ENCODE data around the gene ADISSP.
A peak's percentile ranks its signal among the peaks of the same experiment; 100 is the strongest.

Gene ADISSP

DNA sequence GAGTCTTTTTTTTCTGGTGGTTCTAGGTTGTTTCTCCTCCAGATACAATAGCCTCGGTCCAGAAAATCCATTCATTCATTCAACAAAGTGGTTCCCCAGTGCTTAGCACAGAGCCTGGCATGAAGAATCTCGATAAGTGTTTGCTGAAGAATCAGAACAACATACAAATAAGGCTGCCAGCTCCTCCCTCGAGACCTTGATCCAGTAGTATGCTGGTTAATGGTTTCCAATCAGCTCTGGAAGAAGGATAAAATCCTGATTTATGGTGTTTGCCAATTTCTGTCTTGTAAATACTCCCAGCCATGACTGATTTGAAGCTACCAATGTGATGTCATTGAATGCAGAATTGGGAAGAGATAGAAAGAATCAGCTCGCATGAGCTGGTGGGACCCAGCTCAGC is 31.8 kb downstream of the ADISSP start:
- DNase-seq, result no peak

DNA sequence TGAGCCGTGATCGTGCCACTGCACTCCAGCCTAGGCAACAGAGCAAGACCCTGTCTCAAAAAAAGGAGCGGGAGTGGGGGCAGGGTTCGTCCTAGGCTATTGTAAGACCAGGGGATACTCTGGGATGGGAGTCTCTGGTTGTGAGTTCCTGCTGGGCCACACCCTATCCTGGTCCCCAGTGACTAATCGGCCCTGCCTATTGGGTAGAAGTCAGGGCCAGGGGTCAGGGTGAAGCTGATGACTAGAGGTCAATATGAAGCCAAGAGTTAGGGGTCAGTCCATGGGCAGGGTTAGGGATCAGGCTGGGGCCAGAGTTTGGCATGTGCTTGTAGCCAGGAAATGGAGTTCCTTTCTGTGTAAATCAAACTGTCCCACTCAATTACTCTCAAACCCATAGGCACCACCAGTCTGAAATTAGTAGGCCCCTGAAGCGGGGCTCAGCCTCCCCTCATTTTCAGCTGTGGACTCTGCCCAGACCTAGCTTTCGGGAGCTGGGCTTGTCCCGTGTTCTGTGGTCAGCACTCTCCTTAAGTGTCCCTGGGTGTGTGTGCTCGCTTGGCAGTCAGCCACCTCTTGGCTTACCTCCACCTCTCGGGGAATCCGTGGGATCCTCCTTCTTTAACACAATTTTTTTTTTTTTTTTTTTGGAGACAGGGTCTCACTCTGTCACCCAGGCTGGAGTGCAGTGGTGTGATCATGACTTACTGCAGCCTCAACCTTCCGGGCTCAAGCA is 33.3 kb downstream of the ADISSP start:
- DNase-seq, result no peak

DNA sequence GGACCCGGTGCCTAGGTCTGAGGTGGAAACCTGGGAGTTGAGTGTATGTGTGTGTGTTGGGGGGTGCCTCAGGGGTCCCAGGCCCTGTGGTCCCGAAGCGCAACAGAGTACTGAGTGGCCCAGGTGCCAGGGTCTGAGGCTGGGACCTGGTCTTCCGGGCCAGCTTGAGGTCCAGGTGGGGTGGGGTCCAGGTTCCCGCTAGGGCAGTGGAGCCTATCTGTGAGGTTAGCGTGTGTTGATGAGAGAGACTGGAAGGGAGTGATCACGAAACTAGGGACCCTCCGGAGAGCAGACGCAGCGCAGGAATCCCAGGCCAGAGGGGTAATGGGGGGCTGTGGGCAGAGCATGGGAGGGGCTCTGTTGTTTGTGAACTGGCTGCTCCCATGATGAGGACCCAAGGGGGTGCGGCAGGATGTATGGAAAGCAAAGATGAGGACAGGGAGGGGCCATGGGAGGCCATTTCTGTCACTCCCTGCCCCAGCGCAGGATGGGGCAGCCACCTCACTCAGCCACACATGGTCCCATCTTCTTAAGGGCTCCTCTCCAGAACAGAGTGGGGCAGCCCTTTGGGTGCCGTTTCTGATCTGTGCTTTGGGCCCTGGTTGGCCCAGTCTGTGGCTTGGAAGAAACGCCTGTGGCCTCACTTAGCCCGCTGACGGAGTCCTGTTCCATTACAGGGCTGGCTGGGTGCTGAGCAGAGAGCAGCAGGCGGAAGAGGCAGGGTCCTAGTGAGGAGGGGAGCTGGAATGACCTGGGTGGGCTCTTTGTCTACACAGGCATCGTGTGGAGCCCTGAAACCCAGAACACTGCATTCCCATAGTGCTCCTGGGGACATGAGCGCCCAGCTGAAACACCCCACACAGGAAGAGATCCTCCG is 34.2 kb downstream of the ADISSP start:
- DNase-seq, result no peak

DNA sequence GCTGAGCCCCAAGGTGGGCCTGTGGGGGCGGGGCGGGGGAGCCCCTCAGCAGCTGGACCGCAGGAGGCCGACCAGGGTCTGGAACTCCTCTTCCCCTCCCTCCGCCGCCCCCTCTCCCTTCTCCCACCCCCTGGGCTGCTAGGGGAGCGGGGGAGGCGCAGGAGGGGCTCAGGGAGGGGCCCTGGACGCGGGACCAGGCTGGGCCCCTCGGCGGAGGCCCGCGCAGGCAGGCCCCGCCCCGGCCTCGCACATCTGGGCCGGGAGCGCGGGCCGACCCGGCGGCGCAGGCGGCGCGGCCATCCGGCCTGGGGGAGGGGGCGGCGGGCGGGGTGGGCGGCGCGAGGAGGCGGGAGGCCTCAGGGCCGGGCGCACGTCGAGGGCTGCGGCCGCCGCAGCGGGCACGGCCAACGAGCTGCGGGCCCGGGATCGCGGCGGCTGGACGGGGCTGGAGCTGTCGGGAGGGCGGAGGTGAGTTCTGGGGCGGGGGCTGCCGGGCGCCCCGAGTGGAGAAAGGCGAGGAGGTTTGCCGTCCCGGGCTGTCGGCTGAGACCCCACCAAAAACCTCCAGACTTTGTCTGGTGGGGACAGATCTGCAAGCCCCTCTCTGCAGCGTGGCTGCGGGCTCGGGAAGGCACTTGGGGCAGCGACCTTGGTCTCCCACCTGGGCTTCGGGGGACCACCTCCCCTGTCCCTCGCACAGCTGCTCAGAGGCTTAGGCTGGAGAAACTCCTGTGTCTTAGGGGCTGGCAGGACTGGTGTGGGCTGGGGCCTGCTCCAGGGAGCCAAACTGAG is 35.0 kb downstream of the ADISSP start, which contains the start of gene HSPA12B:
HSPA12B (plus strand) TSS at position 359 of the 792 bp plus-strand sequence. CDS start 5,990 bp downstream, outside the sequence.
- no peak for DNase-seq

DNA sequence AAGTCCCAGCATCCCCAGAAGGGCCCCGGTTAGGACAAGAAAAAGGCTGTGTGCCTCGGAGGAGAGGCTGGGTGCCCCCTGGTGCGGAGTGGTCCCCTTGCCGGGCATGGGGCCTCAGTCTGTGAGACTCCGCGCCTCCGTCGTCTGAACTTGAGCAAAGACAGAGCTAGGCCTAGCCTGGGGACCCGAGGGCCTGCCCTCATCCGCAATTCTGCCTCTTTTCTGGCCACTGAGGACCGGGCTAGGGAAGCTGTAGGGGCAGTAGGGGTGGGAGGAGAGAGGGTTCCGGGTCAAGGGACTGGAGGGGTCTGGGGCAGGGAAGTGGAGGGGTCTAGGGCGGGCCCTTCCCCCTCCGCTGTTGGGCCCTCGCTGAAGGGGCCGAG is 35.6 kb downstream of the ADISSP start:
- no peak for DNase-seq

DNA sequence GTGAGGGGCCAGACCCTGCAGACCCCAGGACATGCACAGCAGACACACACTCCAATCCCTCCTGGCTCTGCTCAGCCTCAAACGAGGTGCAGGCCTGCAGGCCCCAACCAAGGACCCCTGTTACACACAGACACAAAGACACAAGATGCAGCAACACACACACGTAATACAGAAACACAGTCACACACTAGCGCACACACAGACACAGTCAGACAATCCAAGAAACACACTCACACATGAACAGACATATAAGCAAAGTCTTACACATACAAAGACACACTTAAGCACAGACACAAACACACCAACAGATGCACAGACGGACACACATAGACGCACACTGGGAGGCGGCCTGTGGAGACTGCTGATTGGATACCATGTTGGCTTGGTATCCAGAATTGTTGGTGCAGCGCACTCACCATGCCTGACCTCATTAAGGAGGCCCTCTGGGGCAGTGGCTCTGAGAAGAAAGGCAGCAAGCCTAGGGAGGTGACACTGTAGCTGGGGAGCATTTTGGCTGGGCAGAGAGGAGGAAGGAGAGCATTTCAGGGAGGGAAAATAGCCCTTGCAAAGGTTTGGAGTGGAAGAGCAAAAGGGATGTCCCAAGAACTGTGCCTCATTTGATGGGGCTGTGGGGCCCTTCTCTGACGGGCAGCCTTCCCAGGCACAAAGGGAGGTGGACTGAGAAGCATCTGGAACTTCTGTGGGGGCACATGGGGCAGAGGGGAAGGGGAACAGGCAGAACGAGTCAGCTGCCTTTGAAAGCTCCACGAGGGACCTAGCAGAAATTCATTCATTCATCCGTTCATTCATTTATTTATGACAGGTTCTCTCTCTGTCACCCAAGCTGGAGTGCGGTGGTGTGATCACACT is 36.5 kb downstream of the ADISSP start:
- DNase-seq, result no peak

DNA sequence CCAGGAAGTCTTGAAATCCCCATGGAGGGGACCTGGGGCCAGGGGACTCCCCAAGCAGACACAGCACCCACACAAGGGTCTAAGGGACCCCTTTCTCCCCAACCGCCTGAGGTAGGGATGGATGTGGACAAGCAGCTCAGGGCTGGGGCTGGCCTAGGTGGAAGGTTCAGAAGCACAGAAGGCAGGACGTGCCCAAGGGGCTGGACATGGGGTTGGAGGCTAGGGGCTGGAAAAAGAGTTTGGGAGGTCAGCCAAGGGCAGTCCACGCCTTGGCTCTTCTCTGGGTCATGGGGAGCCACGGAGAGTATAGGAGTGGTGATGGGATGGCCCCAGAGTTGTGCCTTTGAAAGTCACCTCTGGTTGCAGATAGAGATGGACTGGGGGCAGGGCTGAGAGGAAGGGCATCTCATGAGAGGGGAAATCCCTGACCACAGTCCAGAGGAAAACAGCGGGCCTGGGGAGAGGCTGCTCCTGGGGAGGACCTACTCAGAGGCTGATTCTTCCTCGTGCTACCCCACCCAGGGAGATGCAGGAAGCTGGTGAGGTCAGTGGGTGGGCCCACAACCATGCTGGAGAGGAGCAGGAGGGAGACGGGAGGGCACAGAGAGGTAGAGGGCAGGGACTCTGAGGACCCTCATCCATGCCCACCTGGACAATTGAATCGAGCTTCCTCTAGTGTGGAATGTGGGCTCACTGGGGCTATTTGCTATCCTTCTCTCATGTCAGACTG is 37.6 kb downstream of the ADISSP start:
- no peak for DNase-seq

DNA sequence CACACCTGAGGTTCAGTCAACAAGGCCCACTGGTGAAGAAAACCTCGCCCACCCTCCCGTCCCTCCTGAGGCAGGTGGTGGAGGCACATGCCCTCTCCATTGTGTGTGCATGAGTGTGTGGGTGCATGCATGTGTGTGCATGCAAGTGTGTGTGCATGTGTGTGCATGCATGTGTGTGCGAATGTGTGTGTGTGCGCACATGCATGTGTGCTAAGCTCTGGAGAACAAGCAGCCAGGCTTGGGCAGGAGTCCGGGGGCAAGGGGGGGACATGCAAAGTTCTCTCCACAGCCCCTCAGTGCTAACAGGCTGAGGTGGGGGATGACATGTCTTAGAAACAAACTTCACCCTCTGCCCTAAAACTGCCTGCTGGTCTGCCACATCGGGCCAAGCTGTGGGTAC is 38.2 kb downstream of the ADISSP start:
- DNase-seq, result no peak

DNA sequence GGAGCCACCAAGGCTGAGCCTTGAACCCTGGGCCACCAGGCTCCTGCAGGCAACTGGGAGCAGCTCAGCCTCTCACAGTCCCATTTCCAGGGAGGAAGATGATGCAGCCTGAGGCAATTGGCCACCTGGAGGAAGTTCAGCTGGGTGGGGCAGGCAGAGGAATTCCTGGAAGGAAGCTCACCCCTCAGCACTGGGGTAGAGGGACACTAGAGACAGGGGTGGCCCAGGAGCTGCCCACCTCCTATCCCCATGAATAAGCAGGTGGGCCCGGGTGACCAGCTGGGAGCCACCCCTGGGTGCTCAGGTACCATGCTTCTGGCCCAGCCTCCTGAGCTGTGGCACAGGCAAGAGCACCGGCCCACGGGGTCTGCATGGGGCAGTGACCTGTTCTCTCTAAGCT is 38.7 kb downstream of the ADISSP start:
- DNase-seq, result no peak

DNA sequence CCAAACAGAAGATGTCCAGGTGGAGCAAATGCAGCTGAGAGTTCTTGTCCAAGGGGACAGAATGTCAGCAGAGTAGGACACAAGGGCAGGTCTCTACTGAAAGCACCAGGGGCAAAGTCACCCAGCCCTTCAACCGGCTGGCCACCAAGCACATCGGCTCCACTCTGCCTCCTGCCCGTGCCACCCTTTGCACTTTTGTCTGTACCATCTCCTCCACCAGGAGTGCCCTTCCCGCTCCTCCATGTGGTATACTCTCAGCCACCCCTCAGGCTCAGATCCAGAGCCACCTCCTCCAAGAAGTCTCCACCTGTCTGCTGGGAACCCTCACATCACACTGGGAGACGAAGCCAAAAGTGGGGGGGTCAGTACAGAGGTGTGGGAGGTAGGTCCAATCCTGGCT is 39.2 kb downstream of the ADISSP start:
- no peak for DNase-seq

DNA sequence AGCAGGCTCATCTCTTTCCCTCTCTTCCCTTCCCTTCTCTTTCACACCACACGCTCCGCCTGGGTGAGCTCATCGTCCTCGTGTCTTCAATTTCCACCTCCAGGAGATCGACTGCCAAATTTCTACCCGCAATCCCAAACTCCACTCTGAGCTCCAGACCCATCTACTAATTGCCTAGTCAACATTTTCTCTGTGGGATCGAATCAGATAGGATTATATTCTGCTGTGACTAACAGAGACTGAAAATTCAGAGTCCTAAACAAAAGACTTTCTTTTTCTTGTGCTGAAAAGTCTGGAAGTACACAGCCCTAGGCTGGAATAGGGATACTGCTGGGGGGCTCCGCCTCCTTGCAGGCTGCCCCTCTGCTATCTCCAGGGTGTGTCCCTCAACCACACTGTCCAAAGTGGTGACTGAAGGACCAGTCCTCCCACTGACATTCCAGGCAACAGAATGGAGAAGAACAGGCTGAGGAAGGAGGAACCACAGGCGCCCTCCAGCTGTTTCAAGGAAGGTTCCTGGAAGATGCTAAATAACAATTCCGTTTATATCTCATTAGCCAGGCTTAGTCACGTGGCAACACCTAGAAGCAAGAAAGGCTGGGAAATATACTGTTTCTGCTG is 40.0 kb downstream of the ADISSP start:
- no peak for DNase-seq

DNA sequence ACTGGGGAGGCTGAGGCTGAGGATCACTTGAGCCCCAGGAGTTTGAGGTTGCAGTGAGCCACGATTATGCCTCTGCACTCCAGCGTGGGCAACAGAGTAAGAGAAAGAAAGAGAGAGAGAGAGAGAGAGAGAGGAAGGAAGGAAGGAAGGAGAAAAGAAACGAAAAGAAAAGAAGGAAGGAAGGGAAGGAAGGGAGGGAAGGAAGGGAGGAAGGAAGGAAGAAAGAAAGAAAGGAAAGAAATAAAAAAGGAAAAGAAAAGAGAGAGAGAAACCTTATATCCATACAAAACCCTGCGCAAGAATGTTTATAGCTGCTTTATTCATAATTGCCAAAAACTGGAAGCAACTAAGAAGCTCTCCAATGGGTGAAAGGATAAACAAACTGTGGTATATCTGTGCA is 43.2 kb downstream of the ADISSP start:
- DNase-seq, result no peak

DNA sequence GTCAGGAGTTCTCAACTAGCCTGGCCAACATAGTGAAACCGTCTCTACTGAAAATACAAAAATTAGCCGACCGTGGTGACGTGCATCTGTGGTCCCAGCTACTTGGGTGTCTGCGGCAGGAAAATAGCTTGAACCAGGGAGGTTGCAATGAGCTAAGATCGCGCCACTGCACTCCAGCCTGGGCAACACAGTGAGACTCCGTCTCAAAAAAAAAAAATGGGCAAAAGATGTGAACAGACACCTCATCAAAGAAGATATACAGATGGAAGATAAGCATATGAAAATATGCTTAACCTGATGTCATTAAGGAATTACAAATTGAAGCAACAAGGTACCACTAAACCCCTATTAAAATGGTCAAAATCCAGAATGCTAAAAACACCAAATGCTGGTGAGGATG is 44.3 kb downstream of the ADISSP start:
- DNase-seq, result no peak

DNA sequence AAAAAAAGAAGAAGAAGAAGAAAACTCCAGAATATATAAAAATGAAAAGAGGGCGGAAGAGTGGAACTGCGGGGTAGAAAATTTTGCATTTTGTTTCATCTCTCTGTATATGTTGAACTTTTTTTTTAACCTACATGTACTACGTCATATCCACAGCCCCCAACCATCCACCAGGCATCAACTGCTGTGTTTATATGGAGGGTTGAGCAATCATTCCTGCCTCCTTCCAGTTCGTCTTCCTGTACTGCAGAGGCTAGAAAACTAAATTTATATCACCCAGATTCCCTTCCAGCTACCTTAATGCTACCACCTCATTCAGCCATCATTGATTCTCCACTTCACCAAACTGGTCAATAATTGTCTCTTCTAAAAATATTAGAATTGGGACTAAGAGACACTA is 45.6 kb downstream of the ADISSP start:
- DNase-seq, result no peak

DNA sequence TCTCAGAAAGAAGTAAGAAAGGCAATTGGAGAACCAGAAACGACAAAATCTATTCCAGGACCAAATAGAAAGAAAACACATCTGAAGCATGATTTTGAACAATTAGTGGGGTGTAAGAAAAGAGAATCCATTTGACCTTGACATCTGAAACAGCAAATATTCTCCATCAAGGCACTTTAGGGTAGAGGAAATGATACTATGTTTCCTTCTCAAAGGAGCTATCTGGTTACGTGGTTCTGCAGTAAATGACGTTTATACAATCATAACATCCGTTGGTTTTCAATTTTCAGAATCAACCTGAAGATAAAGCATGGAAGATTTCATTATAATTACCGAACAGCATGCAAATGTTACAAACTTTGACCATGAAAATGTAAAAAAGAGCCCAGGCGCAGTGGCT is 46.9 kb downstream of the ADISSP start:
- DNase-seq, result no peak

DNA sequence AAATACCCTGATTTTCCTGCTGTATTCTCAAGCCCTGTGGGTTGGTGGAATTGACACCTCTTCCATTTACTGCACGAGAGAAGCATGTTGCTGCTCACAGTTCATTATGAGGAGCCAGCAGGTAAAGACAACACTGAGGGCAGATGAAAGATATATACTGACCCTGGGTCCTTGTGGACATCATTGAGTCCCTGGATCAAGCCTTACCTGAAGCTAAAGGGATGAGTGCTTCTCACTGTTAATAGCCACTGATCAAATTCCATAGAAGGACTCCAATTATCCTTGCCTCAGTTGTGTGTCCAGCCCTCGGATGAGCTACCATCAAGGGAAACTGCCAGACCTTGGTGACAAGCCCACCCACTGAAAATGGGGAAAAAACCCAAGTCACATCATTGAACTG is 47.5 kb downstream of the ADISSP start:
- no peak for DNase-seq

DNA sequence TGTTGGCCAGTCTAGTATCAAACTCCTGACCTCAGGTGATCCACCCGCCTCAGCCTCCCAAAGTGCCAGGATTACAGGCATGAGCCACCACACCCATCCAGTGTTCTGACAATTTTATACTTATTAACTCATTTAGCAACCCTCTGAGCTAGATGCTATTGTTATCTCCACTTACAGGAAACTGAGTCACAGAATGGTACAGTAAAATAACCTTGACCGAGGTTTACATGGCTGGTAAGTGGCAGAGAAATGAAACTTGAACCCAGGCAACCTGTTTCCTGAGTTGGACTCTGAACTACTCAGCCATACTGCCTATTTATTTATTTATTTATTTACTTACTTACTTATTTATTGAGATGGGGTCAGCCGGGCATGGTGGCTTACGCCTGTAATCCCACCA is 48.5 kb downstream of the ADISSP start:
- DNase-seq, result no peak

DNA sequence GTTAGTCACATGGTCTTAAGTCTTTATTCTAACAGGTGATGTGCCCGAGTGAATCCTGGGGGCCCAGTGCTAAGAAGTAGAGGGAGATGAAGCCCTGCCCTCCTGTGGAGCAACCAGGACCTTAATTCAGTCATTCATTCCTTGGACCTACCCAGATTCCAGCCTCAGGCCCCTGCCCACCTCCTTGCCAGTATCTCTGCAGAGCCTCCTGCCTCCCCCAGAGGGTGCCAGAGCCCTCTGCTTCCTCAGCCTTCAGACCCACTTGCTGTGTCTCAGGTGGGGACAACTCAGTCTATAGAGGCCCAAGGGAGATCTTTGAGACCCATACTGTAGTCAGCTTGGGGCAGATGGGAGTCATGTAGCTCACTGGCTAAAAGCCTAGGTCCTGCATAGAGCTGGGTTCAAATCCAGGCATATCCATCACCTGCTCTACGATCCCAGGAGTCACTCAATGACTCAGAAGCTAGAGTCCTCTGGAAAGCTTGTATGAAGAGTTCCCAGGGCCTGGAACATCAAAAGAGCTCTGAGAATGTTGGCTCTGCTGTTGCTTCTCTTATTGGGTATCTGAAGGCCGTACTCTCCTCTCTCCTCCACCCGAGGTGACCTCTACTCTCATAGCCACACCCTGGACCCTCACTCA is 51.2 kb downstream of the ADISSP start:
- peak; percentile 17 for DNase-seq

DNA sequence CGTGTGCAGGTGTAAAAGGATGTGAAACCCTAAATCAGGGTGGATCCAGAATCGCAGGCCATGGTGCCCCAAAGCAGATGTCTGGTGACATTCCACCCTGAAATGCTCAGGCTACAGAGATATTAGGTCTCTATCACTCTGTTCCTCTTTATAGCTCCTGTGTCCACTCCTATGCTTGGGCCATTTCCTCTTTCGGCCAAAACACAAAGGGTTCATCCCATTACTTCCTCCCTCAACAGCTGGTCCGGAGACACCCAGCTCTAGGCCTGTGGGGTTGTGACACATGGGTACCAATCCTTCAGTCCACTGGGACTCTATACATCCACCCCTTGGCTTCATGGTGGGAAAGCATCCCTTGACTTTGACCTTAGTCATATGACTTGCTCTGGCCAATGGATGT is 53.5 kb downstream of the ADISSP start:
- no peak for DNase-seq

DNA sequence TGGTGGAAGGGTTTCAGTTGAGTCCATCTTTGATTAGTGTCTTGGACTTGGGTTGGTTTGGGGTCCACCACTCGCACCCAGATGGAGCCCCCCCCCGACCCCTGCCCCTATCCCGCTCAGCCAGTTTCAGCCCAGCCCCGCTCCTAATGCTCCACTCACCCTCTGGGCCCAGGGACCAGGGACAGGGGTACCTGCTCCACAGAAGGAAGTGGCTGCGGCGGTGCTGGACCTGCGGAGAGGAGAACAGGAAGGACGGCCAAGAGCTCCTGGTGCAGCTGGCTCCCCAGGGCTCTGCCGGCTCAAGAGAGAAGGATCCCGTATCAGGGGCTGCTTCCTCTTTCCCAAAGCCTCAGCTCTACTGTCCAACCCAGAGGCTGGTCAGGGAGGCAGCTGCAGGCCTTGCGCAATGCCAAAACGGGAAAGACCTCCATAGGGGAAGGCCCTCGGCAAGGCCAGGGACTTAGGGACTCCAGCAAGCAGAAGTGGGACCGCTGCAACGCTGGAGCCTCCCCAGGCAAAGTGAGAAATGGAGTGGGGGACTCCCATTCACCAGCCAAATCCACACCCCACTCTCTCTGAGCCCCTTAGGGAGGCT is 55.2 kb downstream of the ADISSP start, which contains the start of gene SIGLEC1:
SIGLEC1 (minus strand) TSS at position 322 of the 595 bp plus-strand sequence. CDS start 5,472 bp downstream, outside the sequence.
- no peak for DNase-seq

All from NCI-H774 (cell line).